ENCODE data around the gene CARD8.

GRCh38 chr19:48250290-48251025, 5.3 kb downstream of the CARD8 start:
- TF ChIP-seq POLR2A (IDR thresholded peaks at IDR 0.05; ENCODE audit: extremely low read depth, insufficient read length), result no peak
- TF ChIP-seq CTCF (IDR thresholded peaks at IDR 0.05; ENCODE audit: low read depth, low read length), result no peak
- 0 out of 2 replicates have a peak, but pooled peaks have one; percentile 43 for TF ChIP-seq MAX (IDR thresholded peaks at IDR 0.05; ENCODE audit: low read depth, low read length)
